Activated T-helper 1 cell treated with anti-CD3 and anti-CD28 coated beads, Interleukin-12 subunit alpha, Interleukin-12 subunit beta, Interleukin-2, Interleukin-4 antibody, amounts not matched to agents 30 ng/mL and 10 ng/mL and 1 ng/mL, durations not matched to agents 14 hours and 24 hours and 36 hours (primary cell): ENCODE results near the gene MPDZ. TPM values are rescaled to one million over a fixed set of nuclear protein-coding genes. Genes with fewer than 3 reads are reported as not detected.
A peak's percentile ranks its signal among the peaks of the same experiment; 100 is the strongest.

Experiments
- DNase-seq: peaks from one replicate; pipeline ENCODE4 v3.0.0; 2021; ENCODE audit warnings: low spot score
- H3K27ac Mint-ChIP-seq: one replicate; pipeline ENCODE4 v1.8.0; 2021; ENCODE audit warnings: mild to moderate bottlenecking, mixed read lengths
- H3K27me3 Mint-ChIP-seq: one replicate; pipeline ENCODE4 v1.8.0; 2022; ENCODE audit warnings: mild to moderate bottlenecking, moderate library complexity, mixed read lengths; ENCODE audit not compliant: insufficient read depth
- H3K36me3 Mint-ChIP-seq: one replicate; pipeline ENCODE4 v1.8.0; 2021; ENCODE audit warnings: low read depth, mixed read lengths
- H3K4me1 Mint-ChIP-seq: one replicate; pipeline ENCODE4 v1.8.0; 2021; ENCODE audit warnings: low read depth, mixed read lengths
- H3K4me3 Mint-ChIP-seq: one replicate; pipeline ENCODE4 v1.8.0; 2021; ENCODE audit warnings: mild to moderate bottlenecking, moderate library complexity, mixed read lengths
- H3K9me3 Mint-ChIP-seq: one replicate; pipeline ENCODE4 v1.8.0; 2021; ENCODE audit warnings: mixed read lengths
- intact Hi-C: fragments of 100-400 bp; cut with micrococcal nuclease; formaldehyde crosslinking; loops from one replicate; pipeline ENCODE4 v1.15.1; 2024
- total RNA-seq: library from RNA; stranded (reverse); gene quantifications from 2 replicates; pipeline ENCODE4 v1.2.3, GENCODE V29; 2022

MPDZ gene
- total RNA-seq, 1 donor from 2014 or later: not detected

DNA sequence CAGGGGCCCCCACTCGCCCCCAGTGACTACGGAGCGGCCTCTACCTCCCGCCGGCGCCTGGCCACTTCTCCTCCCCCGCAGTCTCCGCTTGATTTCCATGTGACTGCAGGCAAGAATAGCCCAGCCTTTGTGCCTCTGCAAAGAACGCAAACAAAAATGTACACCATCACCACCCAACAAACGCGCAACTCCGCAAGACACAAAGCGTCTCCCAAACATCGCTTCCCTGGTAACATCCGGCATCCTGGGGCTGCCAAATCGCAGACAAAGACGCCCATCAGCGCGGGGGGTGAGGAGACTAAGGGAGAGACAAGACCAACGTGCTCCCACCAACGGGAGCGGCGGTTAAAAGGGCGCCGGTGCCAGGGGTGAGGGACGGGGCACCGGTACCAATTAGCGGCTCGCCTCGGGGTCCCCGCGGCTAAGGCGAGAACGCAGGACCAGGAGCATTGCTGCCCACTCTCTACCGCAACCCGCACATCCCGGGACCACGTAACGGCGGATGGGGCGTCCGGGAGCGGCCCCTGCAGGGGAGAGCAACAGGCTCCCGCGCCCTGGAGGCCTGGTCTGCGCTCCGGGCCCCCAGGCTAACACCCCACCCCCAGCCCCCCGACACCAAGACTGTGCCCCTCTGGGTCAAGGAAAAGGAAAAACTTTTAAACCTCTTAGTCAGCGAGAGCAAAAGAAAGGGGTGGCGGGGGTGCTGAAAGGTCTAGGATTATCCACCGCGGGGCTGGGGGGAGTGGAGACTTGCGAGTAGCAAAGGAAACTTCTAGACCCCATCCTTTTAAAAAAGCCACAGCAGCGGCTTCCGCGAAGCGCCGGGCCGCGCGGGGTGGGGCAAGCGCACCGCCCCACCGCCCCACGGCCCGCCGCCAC lies 885 bp downstream of the MPDZ start:
- DNase-seq: no peak
- no peaks in the 10 kb centered on the region for H3K4me1 Mint-ChIP-seq

DNA sequence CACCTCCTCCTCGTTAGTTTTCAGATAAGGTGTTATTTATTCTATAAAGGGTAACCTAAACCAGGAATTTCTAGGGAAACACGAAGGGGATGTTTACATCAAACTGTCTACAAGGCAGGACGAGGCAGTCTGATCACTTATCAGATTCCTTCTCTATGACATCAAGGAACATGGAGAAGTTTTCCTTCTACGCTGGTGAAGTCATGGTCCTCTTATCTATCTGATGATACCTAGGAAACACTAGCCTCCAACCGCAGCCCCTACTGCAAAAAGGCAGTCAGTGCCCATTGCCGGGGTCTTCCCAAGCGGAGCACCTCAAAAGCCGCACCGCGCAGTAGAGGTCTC lies 1.5 kb downstream of the MPDZ start:
- peaks cover 10% of the 10 kb centered on the region for H3K27me3 Mint-ChIP-seq
- DNase-seq: no peak
- intact Hi-C loops: no loop called here
- H3K36me3 Mint-ChIP-seq: no peaks in the 10 kb centered on the region
- H3K9me3 Mint-ChIP-seq: no peaks in the 10 kb centered on the region
- no peaks in the 10 kb centered on the region for H3K4me1 Mint-ChIP-seq
- H3K27ac Mint-ChIP-seq: no peak overlapping the region
- no peak overlapping the region for H3K4me3 Mint-ChIP-seq

More for the DNA sequence above, 885 bp downstream of the MPDZ start:
- H3K27ac Mint-ChIP-seq: no peak overlapping the region
- peaks cover 10% of the 10 kb centered on the region for H3K27me3 Mint-ChIP-seq
- H3K36me3 Mint-ChIP-seq: no peaks in the 10 kb centered on the region
- intact Hi-C loops: no loop called here
- H3K4me3 Mint-ChIP-seq: no peak overlapping the region
- no peaks in the 10 kb centered on the region for H3K9me3 Mint-ChIP-seq

DNA sequence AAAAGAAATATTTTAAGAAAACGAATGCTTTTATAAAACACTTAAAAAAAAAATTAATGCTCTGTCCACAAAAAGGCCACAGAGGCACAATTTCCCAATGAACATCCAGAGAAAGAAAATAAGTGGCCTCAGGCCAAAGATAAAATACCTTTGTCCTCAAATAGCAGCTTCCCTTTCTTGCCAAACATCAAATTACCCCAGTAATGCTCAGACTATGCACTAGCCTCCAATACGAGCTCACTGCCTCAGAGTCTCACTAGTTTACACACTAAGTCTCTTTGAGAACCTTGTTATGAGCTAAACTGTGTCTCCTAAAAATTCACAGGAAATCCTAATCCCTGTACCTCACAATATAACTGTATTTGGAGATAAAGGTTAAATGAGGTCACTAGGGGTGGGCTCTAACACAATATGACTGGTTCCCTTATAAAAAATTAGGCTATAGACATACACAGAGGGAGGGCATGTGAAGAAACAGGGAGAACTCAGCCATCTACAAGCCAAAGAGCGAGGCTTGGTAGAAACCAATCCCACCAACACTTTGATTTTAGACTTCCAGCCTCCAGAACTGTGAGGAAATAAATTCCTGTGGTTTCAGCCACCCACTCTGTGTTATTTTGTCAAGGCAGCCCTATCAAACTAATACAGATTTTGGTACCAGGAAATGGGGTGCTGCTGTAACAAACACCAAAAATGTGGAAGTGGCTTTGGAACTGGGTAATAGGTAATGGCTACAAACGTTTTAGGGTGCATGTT lies 4.4 kb downstream of the MPDZ start:
- intact Hi-C loops: no loop called here
- no peak for DNase-seq
- Mint-ChIP-seq H3K4me1 (no peaks in the 10 kb centered on the region), H3K27me3 (peaks cover 6% of the 10 kb centered on the region), H3K36me3 (no peaks in the 10 kb centered on the region), H3K27ac (no peak overlapping the region), H3K4me3 (no peak overlapping the region), H3K9me3 (no peaks in the 10 kb centered on the region)

GRCh38 chr9:13270734-13271133 lies 8.8 kb downstream of the MPDZ start:
- Mint-ChIP-seq H3K4me3 (no peak overlapping the region), H3K36me3 (no peaks in the 10 kb centered on the region), H3K9me3 (no peaks in the 10 kb centered on the region), H3K27ac (no peak overlapping the region), H3K27me3 (no peaks in the 10 kb centered on the region), H3K4me1 (no peaks in the 10 kb centered on the region)
- DNase-seq: no peak
- intact Hi-C loops: no loop called here

- intact Hi-C loops: no loop called here
- Mint-ChIP-seq H3K27me3 (no peaks in the 10 kb centered on the region), H3K27ac (no peak overlapping the region), H3K4me1 (no peaks in the 10 kb centered on the region), H3K9me3 (no peaks in the 10 kb centered on the region), H3K36me3 (no peaks in the 10 kb centered on the region), H3K4me3 (no peak overlapping the region)
- DNase-seq: no peak
Observed at GRCh38 chr9:13269589-13270452, 9.7 kb downstream of the MPDZ start.

- no peak for DNase-seq
- H3K27ac Mint-ChIP-seq: no peak overlapping the region
- intact Hi-C loops: no loop called here
Observed at GRCh38 chr9:13268469-13268868, 11.0 kb downstream of the MPDZ start.

GRCh38 chr9:13267743-13268142 lies 11.7 kb downstream of the MPDZ start:
- Mint-ChIP-seq H3K4me1 (no peaks in the 10 kb centered on the region), H3K9me3 (no peaks in the 10 kb centered on the region), H3K36me3 (no peaks in the 10 kb centered on the region), H3K27ac (no peak overlapping the region), H3K4me3 (no peak overlapping the region), H3K27me3 (no peaks in the 10 kb centered on the region)
- intact Hi-C loops: no loop called here
- no peak for DNase-seq

More at GRCh38 chr9:13268469-13268868, 11.0 kb downstream of the MPDZ start:
- no peaks in the 10 kb centered on the region for H3K4me1 Mint-ChIP-seq
- H3K4me3 Mint-ChIP-seq: no peak overlapping the region
- no peaks in the 10 kb centered on the region for H3K27me3 Mint-ChIP-seq
- no peaks in the 10 kb centered on the region for H3K9me3 Mint-ChIP-seq
- H3K36me3 Mint-ChIP-seq: no peaks in the 10 kb centered on the region

GRCh38 chr9:13266167-13266566 lies 13.3 kb downstream of the MPDZ start:
- Mint-ChIP-seq H3K27ac (no peak overlapping the region), H3K36me3 (no peaks in the 10 kb centered on the region), H3K27me3 (no peaks in the 10 kb centered on the region), H3K4me1 (no peaks in the 10 kb centered on the region), H3K9me3 (peaks cover 2% of the 10 kb centered on the region), H3K4me3 (no peak overlapping the region)
- no peak for DNase-seq
- intact Hi-C loops: no loop called here

- Mint-ChIP-seq H3K27me3 (no peaks in the 10 kb centered on the region), H3K27ac (peak overlapping the region; percentile 32), H3K4me3 (no peak overlapping the region), H3K9me3 (peaks cover 8% of the 10 kb centered on the region), H3K4me1 (no peaks in the 10 kb centered on the region), H3K36me3 (no peaks in the 10 kb centered on the region)
- no peak for DNase-seq
- intact Hi-C loops: no loop called here
Observed at GRCh38 chr9:13264788-13265187, 14.7 kb downstream of the MPDZ start.

GRCh38 chr9:13263511-13263910 lies 16.0 kb downstream of the MPDZ start:
- DNase-seq: no peak
- Mint-ChIP-seq H3K4me3 (no peak overlapping the region), H3K36me3 (no peaks in the 10 kb centered on the region)

DNA sequence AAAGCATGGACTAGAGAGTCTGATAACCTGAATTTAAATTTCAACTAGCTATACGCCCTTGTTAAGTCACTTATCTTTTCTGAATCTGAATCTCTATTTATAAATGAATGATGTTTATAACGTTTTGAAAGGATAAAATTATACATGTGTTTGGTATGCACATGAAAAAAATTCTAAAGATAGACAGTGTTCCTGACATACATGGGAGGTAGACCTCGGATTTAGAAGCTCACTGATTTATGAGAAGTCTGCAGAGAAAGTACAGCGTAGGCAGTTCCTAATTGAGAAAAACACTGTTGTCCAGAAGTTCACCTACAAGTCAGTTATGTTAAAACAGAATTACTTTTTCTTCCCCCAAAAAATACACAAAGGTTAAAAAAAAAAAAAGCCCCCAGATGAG lies 26.6 kb downstream of the MPDZ start:
- no peak overlapping the region for H3K4me3 Mint-ChIP-seq
- H3K27ac Mint-ChIP-seq: no peak overlapping the region
- intact Hi-C loops: no loop called here
- no peaks in the 10 kb centered on the region for H3K36me3 Mint-ChIP-seq
- DNase-seq: no peak
- H3K9me3 Mint-ChIP-seq: no peaks in the 10 kb centered on the region
- H3K27me3 Mint-ChIP-seq: no peaks in the 10 kb centered on the region
- H3K4me1 Mint-ChIP-seq: no peaks in the 10 kb centered on the region

More at GRCh38 chr9:13263511-13263910, 16.0 kb downstream of the MPDZ start:
- Mint-ChIP-seq H3K27me3 (no peaks in the 10 kb centered on the region), H3K9me3 (peaks cover 8% of the 10 kb centered on the region), H3K4me1 (no peaks in the 10 kb centered on the region), H3K27ac (no peak overlapping the region)
- intact Hi-C loops: no loop called here

DNA sequence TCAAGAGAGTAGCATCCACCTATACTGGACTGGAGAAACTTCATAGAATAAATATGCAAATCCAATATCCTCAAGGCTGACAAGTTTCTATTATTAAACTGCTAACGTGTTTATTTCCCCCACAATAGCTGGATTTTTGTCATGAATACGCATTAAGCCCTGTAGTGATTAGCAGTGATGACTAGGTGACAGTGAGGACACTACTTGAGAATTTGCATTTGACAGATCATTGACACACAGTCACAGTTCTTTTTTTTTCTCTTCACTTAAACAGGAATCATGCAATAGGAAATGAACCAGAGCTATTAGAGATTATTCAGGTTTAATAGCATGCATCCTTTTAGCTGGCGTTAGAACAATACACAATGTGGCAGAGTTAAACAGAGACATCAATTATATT lies 35.3 kb downstream of the MPDZ start:
- H3K9me3 Mint-ChIP-seq: peaks cover 4% of the 10 kb centered on the region
- H3K27me3 Mint-ChIP-seq: no peaks in the 10 kb centered on the region
- no peaks in the 10 kb centered on the region for H3K36me3 Mint-ChIP-seq
- H3K27ac Mint-ChIP-seq: no peak overlapping the region
- intact Hi-C loops: no loop called here
- no peaks in the 10 kb centered on the region for H3K4me1 Mint-ChIP-seq
- H3K4me3 Mint-ChIP-seq: no peak overlapping the region
- DNase-seq: no peak

DNA sequence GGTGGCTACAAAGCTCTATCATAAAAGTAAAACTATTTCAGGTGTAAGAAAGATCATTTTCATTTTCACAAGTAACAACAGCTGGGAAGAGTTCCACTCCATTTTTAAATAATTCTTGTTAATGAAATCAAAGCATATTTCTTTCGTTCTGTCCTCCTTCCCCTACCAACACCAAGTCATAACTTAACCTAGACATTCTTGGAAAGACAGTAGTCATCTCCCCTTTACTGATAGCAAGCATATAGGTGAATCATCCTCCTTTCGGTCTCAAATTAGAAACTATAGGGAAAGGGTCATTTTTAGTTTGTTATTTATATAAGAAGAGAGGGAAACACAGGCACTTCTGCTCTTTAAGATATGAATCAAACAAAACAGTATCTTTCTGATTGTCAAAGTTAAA lies 38.2 kb downstream of the MPDZ start:
- DNase-seq: no peak
- H3K27me3 Mint-ChIP-seq: no peaks in the 10 kb centered on the region
- no peaks in the 10 kb centered on the region for H3K9me3 Mint-ChIP-seq
- H3K27ac Mint-ChIP-seq: no peak overlapping the region
- intact Hi-C loops: no loop called here
- H3K4me1 Mint-ChIP-seq: no peaks in the 10 kb centered on the region
- H3K4me3 Mint-ChIP-seq: no peak overlapping the region
- no peaks in the 10 kb centered on the region for H3K36me3 Mint-ChIP-seq
